ENCODE data around the gene GGTLC3.
"Not testable (repeated sequence)": the region's sequence is repeated elsewhere in the genome, so short reads cannot be mapped to it uniquely, and the experiment has no call there.

- TF ChIP-seq CTCF, EP300, POLR2AphosphoS5 (IDR thresholded peaks at IDR 0.05): not testable (repeated sequence)
These were observed 35.1 kb upstream of the GGTLC3 start for GRCh38 chr22:18552839-18553597.

Data from stomach (tissue), 4 donors.